ENCODE data around the gene TAX1BP1. TPM values are rescaled to one million over a fixed set of nuclear protein-coding genes. Genes with fewer than 3 reads are reported as not detected.

TAX1BP1 gene
- total and polyA plus RNA-seq, 2 of the 13 experiments (the other 11 are each of a cell fraction or from before 2014, with no cell fraction given) = 95.2 to 98.9 TPM

GRCh38 chr7:27739909-27740448 lies at the start of gene TAX1BP1 (continued):
- no peak for TF ChIP-seq ARID2 (CRISPR knock-in tag; IDR thresholded peaks at IDR 0.05; ENCODE audit: borderline replicate concordance)
- no peak; the same call in 1 of the 2 replicates for TF ChIP-seq ZMYM2 (CRISPR knock-in tag; IDR thresholded peaks at IDR 0.05)
- TF ChIP-seq RFXAP (CRISPR knock-in tag; IDR thresholded peaks at IDR 0.05; ENCODE audit: borderline replicate concordance) = peak; percentile 73; the same call in 1 of the 2 replicates
- TF ChIP-seq, protein P1, sequence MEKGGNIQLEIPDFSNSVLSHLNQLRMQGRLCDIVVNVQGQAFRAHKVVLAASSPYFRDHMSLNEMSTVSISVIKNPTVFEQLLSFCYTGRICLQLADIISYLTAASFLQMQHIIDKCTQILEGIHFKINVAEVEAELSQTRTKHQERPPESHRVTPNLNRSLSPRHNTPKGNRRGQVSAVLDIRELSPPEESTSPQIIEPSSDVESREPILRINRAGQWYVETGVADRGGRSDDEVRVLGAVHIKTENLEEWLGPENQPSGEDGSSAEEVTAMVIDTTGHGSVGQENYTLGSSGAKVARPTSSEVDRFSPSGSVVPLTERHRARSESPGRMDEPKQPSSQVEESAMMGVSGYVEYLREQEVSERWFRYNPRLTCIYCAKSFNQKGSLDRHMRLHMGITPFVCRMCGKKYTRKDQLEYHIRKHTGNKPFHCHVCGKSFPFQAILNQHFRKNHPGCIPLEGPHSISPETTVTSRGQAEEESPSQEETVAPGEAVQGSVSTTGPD (CRISPR knock-in tag; IDR thresholded peaks at IDR 0.05) = no peak
- TF ChIP-seq RNF219 (CRISPR knock-in tag; IDR thresholded peaks at IDR 0.05) = no peak
- 0 out of 2 replicates have a peak, but pooled peaks have one; percentile 83 for TF ChIP-seq ZSCAN20 (CRISPR knock-in tag; IDR thresholded peaks at IDR 0.05; ENCODE audit: borderline replicate concordance)
- peak; percentile 37; the same call in 1 of the 2 replicates for TF ChIP-seq RARA (CRISPR knock-in tag; IDR thresholded peaks at IDR 0.05)
- no peak for TF ChIP-seq ZNF136 (CRISPR knock-in tag; IDR thresholded peaks at IDR 0.05; ENCODE audit: low read depth)
- TF ChIP-seq ZNF326 (CRISPR knock-in tag; IDR thresholded peaks at IDR 0.05; ENCODE audit: borderline replicate concordance) = no peak
- TF ChIP-seq E2F5 (CRISPR knock-in tag; conservative IDR thresholded peaks at IDR 0.05) = no peak
- TF ChIP-seq ELK4 (CRISPR knock-in tag; IDR thresholded peaks at IDR 0.05; ENCODE audit: borderline replicate concordance) = peak; percentile 42; the same call in 1 of the 2 replicates
- peak; percentile 47 for TF ChIP-seq SKI (IDR thresholded peaks at IDR 0.05; ENCODE audit: partially characterized antibody)
- no peak for TF ChIP-seq RBM39 (IDR thresholded peaks at IDR 0.05; ENCODE audit: low read depth, low read length, poor library complexity, severe bottlenecking)
- TF ChIP-seq ZNF414 (CRISPR knock-in tag; IDR thresholded peaks at IDR 0.05) = no peak
- TF ChIP-seq, protein P2, sequence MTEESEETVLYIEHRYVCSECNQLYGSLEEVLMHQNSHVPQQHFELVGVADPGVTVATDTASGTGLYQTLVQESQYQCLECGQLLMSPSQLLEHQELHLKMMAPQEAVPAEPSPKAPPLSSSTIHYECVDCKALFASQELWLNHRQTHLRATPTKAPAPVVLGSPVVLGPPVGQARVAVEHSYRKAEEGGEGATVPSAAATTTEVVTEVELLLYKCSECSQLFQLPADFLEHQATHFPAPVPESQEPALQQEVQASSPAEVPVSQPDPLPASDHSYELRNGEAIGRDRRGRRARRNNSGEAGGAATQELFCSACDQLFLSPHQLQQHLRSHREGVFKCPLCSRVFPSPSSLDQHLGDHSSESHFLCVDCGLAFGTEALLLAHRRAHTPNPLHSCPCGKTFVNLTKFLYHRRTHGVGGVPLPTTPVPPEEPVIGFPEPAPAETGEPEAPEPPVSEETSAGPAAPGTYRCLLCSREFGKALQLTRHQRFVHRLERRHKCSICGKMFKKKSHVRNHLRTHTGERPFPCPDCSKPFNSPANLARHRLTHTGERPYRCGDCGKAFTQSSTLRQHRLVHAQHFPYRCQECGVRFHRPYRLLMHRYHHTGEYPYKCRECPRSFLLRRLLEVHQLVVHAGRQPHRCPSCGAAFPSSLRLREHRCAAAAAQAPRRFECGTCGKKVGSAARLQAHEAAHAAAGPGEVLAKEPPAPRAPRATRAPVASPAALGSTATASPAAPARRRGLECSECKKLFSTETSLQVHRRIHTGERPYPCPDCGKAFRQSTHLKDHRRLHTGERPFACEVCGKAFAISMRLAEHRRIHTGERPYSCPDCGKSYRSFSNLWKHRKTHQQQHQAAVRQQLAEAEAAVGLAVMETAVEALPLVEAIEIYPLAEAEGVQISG (CRISPR knock-in tag; IDR thresholded peaks at IDR 0.05) = peak; percentile 87
- no peak for TF ChIP-seq NCOA5 (CRISPR knock-in tag; IDR thresholded peaks at IDR 0.05)
- TF ChIP-seq ZFP36 (IDR thresholded peaks at IDR 0.05; ENCODE audit: borderline replicate concordance, low read depth, low read length, partially characterized antibody) = no peak
- no peak for TF ChIP-seq RNF2 (conservative IDR thresholded peaks at IDR 0.05; ENCODE audit: low read depth)
- TF ChIP-seq ZSCAN29 (CRISPR knock-in tag; conservative IDR thresholded peaks at IDR 0.05) = no peak; the same call in 1 of the 2 replicates
- TF ChIP-seq ZNF788 (CRISPR knock-in tag; IDR thresholded peaks at IDR 0.05; ENCODE audit: borderline replicate concordance) = peak; percentile 79; the same call in 1 of the 2 replicates
